DOHH2 (cell line): Measurements from ENCODE around the gene PLA2G6.

Experiments
- EZH2phosphoT487 ChIP-seq: fragments of 200-600 bp; sonication (generic); IDR thresholded peaks from 2 replicates; pipeline ENCODE4 v1.6.1; 2017; ENCODE audit warnings: borderline replicate concordance, mild to moderate bottlenecking, antibody characterized with exemption, low read length, moderate library complexity, mixed read lengths
- TF ChIP-seq, protein P1 (sequence below): fragments of 200-600 bp; sonication (generic); IDR thresholded peaks from one replicate; pipeline ENCODE4 v1.5.1; 2014; ENCODE audit warnings: antibody characterized with exemption, mild to moderate bottlenecking, low read depth, low read length; ENCODE audit not compliant: poor library complexity, severe bottlenecking

DNA sequence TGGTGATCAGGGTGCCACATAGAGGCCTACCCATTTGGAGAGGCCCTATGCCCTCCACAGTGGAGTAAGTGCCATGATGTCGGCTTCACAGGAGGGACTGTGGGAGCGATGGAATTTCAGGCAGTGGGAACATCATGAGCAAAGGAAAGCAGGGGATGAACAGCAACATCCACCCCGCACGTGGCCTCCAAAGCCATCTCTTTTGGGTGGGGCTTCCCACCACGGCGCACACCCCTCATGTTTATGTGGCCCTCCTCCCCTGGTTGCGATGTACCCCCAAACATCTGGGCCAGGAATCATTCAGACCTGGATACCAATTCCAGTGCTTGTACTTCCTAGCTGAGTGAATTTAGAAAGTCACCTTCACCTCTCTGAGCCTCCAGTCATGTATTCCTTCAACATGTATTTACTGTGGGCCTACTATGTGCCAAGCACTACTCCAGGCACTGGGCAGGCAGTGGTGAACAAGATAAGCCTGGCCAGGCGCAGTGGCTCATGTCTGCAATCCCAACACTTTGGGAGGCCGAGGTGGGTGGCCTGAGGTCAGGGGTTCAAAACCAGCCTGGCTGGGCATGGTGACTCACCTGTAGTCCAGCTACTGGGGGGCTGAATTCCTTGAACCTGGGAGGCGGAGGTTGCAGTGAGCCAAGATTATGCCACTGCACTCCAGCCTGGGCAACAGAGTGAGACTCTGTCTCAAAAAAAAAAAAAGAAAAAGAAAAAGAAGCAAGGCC lies 18.4 kb upstream of the PLA2G6 start:
- TF ChIP-seq, protein P1, sequence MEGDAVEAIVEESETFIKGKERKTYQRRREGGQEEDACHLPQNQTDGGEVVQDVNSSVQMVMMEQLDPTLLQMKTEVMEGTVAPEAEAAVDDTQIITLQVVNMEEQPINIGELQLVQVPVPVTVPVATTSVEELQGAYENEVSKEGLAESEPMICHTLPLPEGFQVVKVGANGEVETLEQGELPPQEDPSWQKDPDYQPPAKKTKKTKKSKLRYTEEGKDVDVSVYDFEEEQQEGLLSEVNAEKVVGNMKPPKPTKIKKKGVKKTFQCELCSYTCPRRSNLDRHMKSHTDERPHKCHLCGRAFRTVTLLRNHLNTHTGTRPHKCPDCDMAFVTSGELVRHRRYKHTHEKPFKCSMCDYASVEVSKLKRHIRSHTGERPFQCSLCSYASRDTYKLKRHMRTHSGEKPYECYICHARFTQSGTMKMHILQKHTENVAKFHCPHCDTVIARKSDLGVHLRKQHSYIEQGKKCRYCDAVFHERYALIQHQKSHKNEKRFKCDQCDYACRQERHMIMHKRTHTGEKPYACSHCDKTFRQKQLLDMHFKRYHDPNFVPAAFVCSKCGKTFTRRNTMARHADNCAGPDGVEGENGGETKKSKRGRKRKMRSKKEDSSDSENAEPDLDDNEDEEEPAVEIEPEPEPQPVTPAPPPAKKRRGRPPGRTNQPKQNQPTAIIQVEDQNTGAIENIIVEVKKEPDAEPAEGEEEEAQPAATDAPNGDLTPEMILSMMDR = no peak
- TF ChIP-seq EZH2phosphoT487 = no peak
